SK-N-MC (cell line): ENCODE measurements around the gene CT47C1.

ENCODE experiments used
- EZH2 ChIP-seq: fragments of 200-600 bp; sonication (generic); IDR thresholded peaks from one replicate; pipeline ENCODE4 v1.6.1; 2017; ENCODE audit warnings: antibody characterized with exemption
- POLR2AphosphoS5 ChIP-seq: IDR thresholded peaks from 2 replicates; pipeline ENCODE4 v1.6.1; 2012; ENCODE audit warnings: mild to moderate bottlenecking, low read depth, low read length, borderline replicate concordance

GRCh38 chrX:119041175-119041574 lies 31.6 kb upstream of the CT47C1 start:
- TF ChIP-seq POLR2AphosphoS5 = no peak
- no peak for TF ChIP-seq EZH2
